ENCODE data around the gene RTN4R. TPM values are rescaled to one million over a fixed set of nuclear protein-coding genes. Genes with fewer than 3 reads are reported as not detected.
"Not testable (repeated sequence)": the region's sequence is repeated elsewhere in the genome, so short reads cannot be mapped to it uniquely, and the experiment has no call there.

RTN4R gene
- polyA plus RNA-seq, 1 experiment: 0.16 TPM

DNA sequence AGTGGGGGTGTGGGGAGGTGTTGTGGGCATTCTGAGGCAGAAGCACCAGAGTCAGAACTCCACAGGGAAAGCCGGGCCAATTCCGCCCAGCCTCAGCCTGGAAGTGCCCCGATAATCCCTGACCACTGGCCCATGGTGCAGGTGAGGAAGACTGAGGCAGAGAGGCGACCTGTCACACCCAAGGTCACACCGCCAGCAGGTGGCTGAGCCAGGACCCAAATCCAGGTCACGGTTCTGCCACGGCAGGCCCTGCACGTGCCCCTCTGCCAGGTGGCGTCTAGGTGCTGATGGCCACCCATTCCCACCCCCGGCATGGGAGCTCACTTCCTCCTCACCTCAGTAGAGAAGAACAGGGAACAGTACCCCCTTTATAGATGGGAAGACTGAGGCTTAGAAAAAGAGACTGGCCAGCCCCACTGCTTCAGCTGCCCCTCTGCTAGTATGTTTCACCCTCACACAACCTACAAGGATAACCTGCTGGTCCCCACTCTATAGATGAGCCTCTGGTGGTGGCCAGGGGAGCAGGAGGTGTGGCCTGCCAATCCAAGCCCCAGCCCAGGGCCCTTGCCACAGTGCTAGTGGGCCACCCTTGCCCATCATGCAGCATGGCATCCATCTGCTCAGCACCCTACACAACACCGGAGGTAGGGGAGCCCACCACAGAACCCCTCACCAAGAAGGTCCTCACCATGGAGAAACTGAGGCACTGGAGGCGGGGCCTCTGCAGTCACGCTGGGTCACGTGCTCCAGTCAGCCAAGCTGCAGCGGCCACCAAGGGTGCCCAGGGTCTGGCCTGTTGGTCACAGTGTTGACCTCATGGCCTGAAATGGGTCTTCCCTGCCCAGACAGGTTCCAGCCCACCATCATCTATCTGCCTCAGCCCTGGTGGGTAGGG lies 2.1 kb downstream of the RTN4R start:
- CTCF ChIA-PET: not testable (repeated sequence)

DNA sequence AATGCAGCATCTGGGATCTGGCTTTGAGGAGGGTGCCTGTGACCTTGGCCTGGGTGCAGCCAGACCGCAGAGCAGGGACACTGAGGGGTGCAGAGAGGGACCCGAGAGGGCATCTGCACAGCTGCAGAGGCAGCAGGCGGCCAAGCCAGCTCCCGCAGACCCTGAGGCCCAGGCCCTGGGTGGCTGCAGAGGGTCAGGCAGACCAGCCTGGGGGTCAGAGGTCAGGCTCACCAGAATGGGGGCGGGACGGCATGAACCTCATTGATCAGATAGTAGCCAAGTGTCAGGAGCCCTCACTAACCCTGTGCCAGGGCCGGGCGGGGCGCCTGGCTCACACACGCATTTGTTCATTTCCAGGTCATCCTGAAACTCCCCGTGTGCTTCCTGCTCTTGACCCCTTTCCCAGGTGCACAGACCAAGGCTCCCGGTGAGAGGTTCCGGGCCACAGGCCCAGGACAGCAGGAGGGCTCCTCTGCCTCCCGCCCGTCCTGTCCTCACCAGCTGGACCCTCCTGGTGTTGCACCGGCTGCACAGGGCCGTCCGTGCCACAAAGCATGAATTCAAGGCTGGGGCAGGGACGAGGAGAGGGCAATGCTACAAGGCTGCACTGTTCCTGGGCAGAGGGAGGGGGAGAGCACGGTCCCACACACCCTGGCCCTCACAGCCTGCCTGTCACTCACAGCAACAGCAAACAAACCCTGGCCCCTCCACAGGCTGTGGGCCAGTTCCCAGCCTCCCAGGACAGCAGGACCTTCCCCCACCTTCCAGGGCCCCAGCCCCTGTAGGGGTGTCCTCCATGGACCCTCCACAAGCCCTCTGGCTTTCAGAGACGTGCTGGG lies 3.3 kb downstream of the RTN4R start:
- TF ChIP-seq, protein P1, sequence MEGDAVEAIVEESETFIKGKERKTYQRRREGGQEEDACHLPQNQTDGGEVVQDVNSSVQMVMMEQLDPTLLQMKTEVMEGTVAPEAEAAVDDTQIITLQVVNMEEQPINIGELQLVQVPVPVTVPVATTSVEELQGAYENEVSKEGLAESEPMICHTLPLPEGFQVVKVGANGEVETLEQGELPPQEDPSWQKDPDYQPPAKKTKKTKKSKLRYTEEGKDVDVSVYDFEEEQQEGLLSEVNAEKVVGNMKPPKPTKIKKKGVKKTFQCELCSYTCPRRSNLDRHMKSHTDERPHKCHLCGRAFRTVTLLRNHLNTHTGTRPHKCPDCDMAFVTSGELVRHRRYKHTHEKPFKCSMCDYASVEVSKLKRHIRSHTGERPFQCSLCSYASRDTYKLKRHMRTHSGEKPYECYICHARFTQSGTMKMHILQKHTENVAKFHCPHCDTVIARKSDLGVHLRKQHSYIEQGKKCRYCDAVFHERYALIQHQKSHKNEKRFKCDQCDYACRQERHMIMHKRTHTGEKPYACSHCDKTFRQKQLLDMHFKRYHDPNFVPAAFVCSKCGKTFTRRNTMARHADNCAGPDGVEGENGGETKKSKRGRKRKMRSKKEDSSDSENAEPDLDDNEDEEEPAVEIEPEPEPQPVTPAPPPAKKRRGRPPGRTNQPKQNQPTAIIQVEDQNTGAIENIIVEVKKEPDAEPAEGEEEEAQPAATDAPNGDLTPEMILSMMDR (IDR thresholded peaks at IDR 0.05; ENCODE audit: low read depth, low read length): no peak
- Histone ChIP-seq H3K9me3 (ENCODE audit: control insufficient read depth, insufficient read depth, low read length) (no peaks in the 10 kb centered on the region), H3K27me3 (ENCODE audit: control insufficient read depth, insufficient read depth, low read length) (peaks cover 21% of the 10 kb centered on the region), H3K27ac (ENCODE audit: low read depth, low read length) (no peak overlapping the region), H3K4me3 (ENCODE audit: low read depth, low read length) (no peak overlapping the region)
- no peak for DNase-seq (ENCODE audit: low read depth, low spot score)
- POLR2A ChIA-PET: no interaction called here
- CTCF ChIA-PET: no interaction called here

More for the DNA sequence above, 2.1 kb downstream of the RTN4R start:
- peaks cover 19% of the 10 kb centered on the region for H3K27me3 ChIP-seq (ENCODE audit: control insufficient read depth, insufficient read depth, low read length)
- H3K27ac ChIP-seq (ENCODE audit: low read depth, low read length); H3K9me3 ChIP-seq (ENCODE audit: control insufficient read depth, insufficient read depth, low read length); POLR2A ChIA-PET; DNase-seq (ENCODE audit: low read depth, low spot score); H3K4me3 ChIP-seq (ENCODE audit: low read depth, low read length): not testable (repeated sequence)

DNA sequence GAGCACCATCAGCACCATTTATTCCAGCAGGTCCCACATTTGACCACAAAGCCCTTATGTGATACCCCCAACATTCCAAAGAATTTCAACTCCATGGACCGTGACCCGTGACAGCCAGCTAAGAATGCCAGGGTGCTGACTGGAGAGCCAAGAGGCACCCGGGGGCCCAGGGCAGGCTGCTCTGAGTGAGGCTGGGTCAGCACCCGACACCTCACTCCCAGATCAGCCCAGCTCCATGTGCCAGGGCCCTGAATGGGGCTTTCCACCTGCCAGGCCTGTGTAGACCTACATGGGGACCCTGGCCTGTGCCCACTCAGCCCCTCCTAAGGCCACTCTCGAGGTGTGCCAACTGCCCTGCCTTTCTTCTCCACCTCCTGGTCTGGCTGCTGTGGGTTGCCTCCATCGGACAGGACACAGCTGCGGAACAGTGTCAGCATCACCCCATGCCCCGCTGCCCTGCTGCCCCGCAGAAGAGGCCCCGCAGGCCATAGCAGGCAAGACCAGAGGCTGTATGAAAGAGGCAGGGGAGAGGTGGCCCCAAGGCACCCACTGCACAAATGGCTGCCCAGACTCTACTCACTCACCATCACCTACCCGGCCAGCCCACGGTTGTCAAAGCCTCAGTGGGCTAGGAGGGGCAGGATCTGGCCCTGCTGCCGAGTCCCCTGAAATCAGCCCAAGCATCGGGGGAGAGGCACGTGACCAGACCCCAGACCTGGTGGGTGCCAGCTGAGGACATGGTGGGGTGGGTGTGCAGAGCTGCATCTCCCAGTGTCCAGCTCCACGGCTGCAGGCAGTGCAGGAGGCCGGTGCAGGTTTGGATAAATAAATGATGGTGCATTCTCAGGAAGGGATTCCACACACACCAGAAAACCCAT lies 4.5 kb downstream of the RTN4R start:
- POLR2A ChIA-PET; CTCF ChIA-PET; DNase-seq (ENCODE audit: low read depth, low spot score); H3K4me3 ChIP-seq (ENCODE audit: low read depth, low read length); H3K9me3 ChIP-seq (ENCODE audit: control insufficient read depth, insufficient read depth, low read length); H3K27ac ChIP-seq (ENCODE audit: low read depth, low read length): not testable (repeated sequence)
- H3K27me3 ChIP-seq (ENCODE audit: control insufficient read depth, insufficient read depth, low read length): peaks cover 20% of the 10 kb centered on the region

DNA sequence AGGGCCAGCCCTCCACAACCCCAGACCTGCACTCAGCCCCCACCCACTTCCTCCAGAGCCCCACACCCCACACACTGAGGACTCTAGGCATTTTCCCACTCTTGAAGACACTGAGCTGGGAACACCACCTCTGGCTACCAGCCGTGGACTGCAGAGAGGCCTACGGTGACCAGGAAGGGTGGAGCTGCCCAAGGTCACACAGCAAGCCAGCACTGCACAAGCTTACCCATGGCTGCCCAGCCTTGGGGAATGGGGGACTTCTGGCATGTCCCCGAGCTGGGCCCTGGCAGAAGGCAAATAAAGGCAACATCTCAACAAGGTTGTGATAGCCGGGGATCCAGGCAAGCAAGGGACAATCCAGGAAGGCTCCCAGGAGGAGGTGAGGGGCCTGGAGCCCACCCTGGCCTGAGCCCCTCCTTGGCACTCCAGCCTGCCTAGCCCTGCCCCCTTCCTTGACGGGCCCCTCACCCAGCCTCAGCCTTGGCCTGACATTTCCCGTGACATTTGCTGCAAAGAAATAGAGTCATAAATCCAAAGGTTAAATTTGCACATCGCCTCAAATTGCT lies 5.5 kb downstream of the RTN4R start:
- DNase-seq (ENCODE audit: low read depth, low spot score): no peak
- POLR2A ChIA-PET: no interaction called here
- Histone ChIP-seq H3K9me3 (ENCODE audit: control insufficient read depth, insufficient read depth, low read length) (no peaks in the 10 kb centered on the region; the same call in 1 of the 2 replicates), H3K27me3 (ENCODE audit: control insufficient read depth, insufficient read depth, low read length) (peaks cover 20% of the 10 kb centered on the region), H3K4me3 (ENCODE audit: low read depth, low read length) (no peak overlapping the region), H3K27ac (ENCODE audit: low read depth, low read length) (no peak overlapping the region)
- CTCF ChIA-PET: no interaction called here
- TF ChIP-seq, protein P1 (IDR thresholded peaks at IDR 0.05; ENCODE audit: low read depth, low read length): no peak

DNA sequence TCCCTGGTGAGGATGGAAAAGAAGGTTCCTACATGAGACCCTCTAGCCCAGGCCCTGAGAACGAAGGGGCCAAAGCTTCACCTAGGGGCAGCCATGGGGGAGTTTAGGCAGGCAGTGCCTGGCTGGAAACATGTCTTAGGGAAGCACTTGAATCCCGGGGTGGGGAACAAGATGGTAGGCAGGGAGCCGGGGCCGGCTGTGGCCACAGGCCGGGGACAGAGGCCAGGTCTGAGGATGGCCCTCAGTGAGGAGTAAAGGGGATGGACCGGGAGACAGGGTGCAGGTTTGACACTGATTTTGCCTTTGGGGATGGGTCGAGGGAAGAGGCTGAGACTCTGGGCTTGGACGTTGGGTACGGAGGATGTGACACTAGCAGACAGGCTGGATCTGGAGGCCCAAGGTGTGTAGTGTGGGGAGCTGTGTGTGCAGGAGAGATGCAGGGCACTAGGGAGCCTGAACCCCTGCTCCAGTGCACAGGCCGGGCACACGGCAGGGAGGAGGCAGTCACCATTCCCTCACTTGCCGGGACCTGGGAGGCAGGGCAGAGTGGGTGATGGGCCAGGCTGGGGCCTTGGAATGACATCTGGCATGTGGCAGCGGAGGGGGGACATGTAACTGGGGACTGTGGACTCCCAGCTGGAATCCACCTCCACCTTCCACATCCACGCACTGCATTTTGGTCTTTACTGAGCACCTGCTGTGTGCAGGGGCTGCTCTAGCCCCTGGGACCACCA lies 6.1 kb downstream of the RTN4R start:
- POLR2A ChIA-PET: no interaction called here
- Histone ChIP-seq H3K27ac (ENCODE audit: low read depth, low read length) (no peak overlapping the region), H3K27me3 (ENCODE audit: control insufficient read depth, insufficient read depth, low read length) (peaks cover 15% of the 10 kb centered on the region), H3K4me3 (ENCODE audit: low read depth, low read length) (no peak overlapping the region), H3K9me3 (ENCODE audit: control insufficient read depth, insufficient read depth, low read length) (no peaks in the 10 kb centered on the region; the same call in 1 of the 2 replicates)
- CTCF ChIA-PET: no interaction called here
- DNase-seq (ENCODE audit: low read depth, low spot score): no peak
- TF ChIP-seq, protein P1 (IDR thresholded peaks at IDR 0.05; ENCODE audit: low read depth, low read length): no peak

All from AG04450 (cell line).